GM12892 (cell line): ENCODE measurements around the gene OAF.
"Not testable (repeated sequence)": the region's sequence is repeated elsewhere in the genome, so short reads cannot be mapped to it uniquely, and the experiment has no call there.

Source experiments
- POLR2A ChIP-seq: IDR thresholded peaks from 2 replicates; pipeline ENCODE4 v1.6.1; 2011; ENCODE audit warnings: low read depth, low read length, control low read depth
- POLR2AphosphoS5 ChIP-seq: IDR thresholded peaks from 2 replicates; pipeline ENCODE4 v1.6.1; 2011; ENCODE audit warnings: low read depth, low read length, control low read depth
- TAF1 ChIP-seq: IDR thresholded peaks from 2 replicates; pipeline ENCODE4 v1.6.1; 2011; ENCODE audit warnings: low read depth, mild to moderate bottlenecking, control low read depth, low read length, borderline replicate concordance

DNA sequence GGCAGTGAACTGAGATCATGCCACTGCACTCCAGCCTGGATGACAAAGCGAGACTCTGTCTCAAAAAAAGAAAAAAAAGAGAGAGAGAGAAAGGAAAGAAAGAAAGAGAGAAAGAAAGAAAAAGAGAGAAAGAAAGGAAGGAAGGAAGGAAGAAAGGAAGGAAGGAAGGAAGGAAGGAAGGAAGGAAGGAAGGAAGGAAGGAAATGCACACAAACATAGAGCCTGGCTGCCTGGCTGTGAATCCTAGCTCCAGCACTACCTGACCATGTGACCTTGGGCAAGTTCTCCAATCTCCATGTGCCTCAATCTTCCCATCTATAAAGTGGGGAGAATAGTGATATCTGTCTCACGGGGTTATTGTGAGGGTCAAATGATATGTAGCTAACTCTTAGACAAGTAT lies 63.1 kb downstream of the OAF start:
- not testable (repeated sequence) for TF ChIP-seq POLR2AphosphoS5, POLR2A, TAF1
